HepG2 (cell line): ENCODE measurements around the gene TELO2. TPM values are rescaled to one million over a fixed set of nuclear protein-coding genes. Genes with fewer than 3 reads are reported as not detected.

Source experiments
- ADNP ChIP-seq: sonication (generic); formaldehyde crosslinking; IDR thresholded peaks from 2 replicates; pipeline ENCODE4 v1.4.0; 2020; ENCODE audit warnings: missing genetic modification reagents
- CBX5 ChIP-seq: sonication (generic); formaldehyde crosslinking; IDR thresholded peaks from 2 replicates; pipeline ENCODE4 v1.4.0; 2020; ENCODE audit warnings: missing genetic modification reagents, borderline replicate concordance
- FOXA3 ChIP-seq: IDR thresholded peaks from 2 replicates; pipeline ENCODE4 v1.6.1; 2016; ENCODE audit warnings: missing genetic modification reagents, missing compliant biosample characterization
- GATA4 ChIP-seq: sonication (generic); IDR thresholded peaks from 2 replicates; pipeline ENCODE4 v1.6.1; 2016; ENCODE audit warnings: antibody characterized with exemption, low read depth, borderline replicate concordance
- HES4 ChIP-seq: sonication (generic); formaldehyde crosslinking; IDR thresholded peaks from 2 replicates; pipeline ENCODE4 v1.9.0; 2021; ENCODE audit warnings: mild to moderate bottlenecking, missing genetic modification reagents, borderline replicate concordance
- HNF4A ChIP-seq: sonication (generic); formaldehyde crosslinking; IDR thresholded peaks from 2 replicates; pipeline ENCODE4 v1.4.0; 2020; ENCODE audit warnings: missing genetic modification reagents
- JUND ChIP-seq: sonication (generic); formaldehyde crosslinking; IDR thresholded peaks from 2 replicates; pipeline ENCODE4 v1.8.0; 2022; ENCODE audit warnings: mild to moderate bottlenecking, missing genetic modification reagents
- KDM5B ChIP-seq: sonication (generic); formaldehyde crosslinking; IDR thresholded peaks from 2 replicates; pipeline ENCODE4 v1.4.0; 2020; ENCODE audit warnings: missing genetic modification reagents, mild to moderate bottlenecking, borderline replicate concordance
- MIER2 ChIP-seq: IDR thresholded peaks from 2 replicates; pipeline ENCODE4 v1.6.1; 2016; ENCODE audit warnings: missing biosample characterization, missing genetic modification reagents
- PLSCR1 ChIP-seq: sonication (generic); formaldehyde crosslinking; IDR thresholded peaks from 2 replicates; pipeline ENCODE4 v1.5.0; 2020; ENCODE audit warnings: missing genetic modification reagents, mild to moderate bottlenecking, borderline replicate concordance
- SALL1 ChIP-seq: sonication (generic); formaldehyde crosslinking; IDR thresholded peaks from 2 replicates; pipeline ENCODE4 v1.8.0; 2022; ENCODE audit warnings: mild to moderate bottlenecking, missing genetic modification reagents
- SP5 ChIP-seq: IDR thresholded peaks from 2 replicates; pipeline ENCODE4 v1.6.1; 2016; ENCODE audit warnings: low read depth, borderline replicate concordance
- ZHX2 ChIP-seq, 2 experiments: sonication (generic) in 1 of 2; formaldehyde crosslinking in 1 of 2; IDR thresholded peaks; 2 replicates each; pipeline versions ENCODE4 v1.6.1 to v1.9.0; 2014 to 2022; ENCODE audit warnings: antibody characterized with exemption in 1 of 2, borderline replicate concordance in 1 of 2, inconsistent platforms in 1 of 2, low read depth in 1 of 2, missing genetic modification reagents in 1 of 2
- ZNF235 ChIP-seq: sonication (generic); formaldehyde crosslinking; IDR thresholded peaks from 2 replicates; pipeline ENCODE4 v1.8.1; 2023; ENCODE audit warnings: mild to moderate bottlenecking, missing genetic modification reagents, borderline replicate concordance
- ZNF253 ChIP-seq: sonication (generic); formaldehyde crosslinking; IDR thresholded peaks from 2 replicates; pipeline ENCODE4 v1.8.0; 2022; ENCODE audit warnings: mild to moderate bottlenecking, missing genetic modification reagents, borderline replicate concordance
- ZNF704 ChIP-seq: sonication (generic); formaldehyde crosslinking; IDR thresholded peaks from 2 replicates; pipeline ENCODE4 v1.8.1; 2023; ENCODE audit warnings: mild to moderate bottlenecking, inconsistent platforms, moderate library complexity, missing genetic modification reagents, borderline replicate concordance
- ZUFSP ChIP-seq: sonication (generic); formaldehyde crosslinking; IDR thresholded peaks from 2 replicates; pipeline ENCODE4 v1.9.0; 2021; ENCODE audit warnings: missing genetic modification reagents, mild to moderate bottlenecking, borderline replicate concordance
- polyA plus RNA-seq, 8 experiments: library from polyadenylated mRNA; depleted of rRNA in 3 of 8; stranded (reverse) in 7 of 8; unstranded in 1 of 8; fragments of >200 nt; fragmentation: Illumina TruSeq in 4 of 8; extraction: Trizol in 4 of 8; gene quantifications; 2 replicates each; pipeline versions ENCODE4 v1.2.1 to v1.2.3, GENCODE V29; 2011 to 2016; ENCODE audit warnings: low read depth in 4 of 8, missing spikeins in 1 of 8, mixed read lengths in 1 of 8; ENCODE audit not compliant: insufficient read depth in 1 of 8
- total RNA-seq, 5 experiments: library from RNA; depleted of rRNA; stranded (reverse); fragments of >200 nt; fragmentation: Illumina TruSeq; extraction: Trizol; gene quantifications; 2 replicates each; pipeline ENCODE4 v1.2.3, GENCODE V29; 2016; ENCODE audit warnings: low read depth in 1 of 5

The TELO2 gene
- total and polyA plus RNA-seq, 2 of the 13 experiments (the other 11 are each of a cell fraction or from before 2014, with no cell fraction given), result 10.1 to 17.9 TPM

- TF ChIP-seq FOXA3 (CRISPR knock-in tag) (peak; percentile 76), GATA4 (no peak), PLSCR1 (CRISPR knock-in tag) (0 out of 2 replicates have a peak, but pooled peaks have one; percentile 26), MIER2 (CRISPR knock-in tag) (no peak; the same call in 1 of the 2 replicates), ZHX2 (IDR thresholded peaks at IDR 0.05; ENCODE audit: low read depth) (no peak), ZHX2 (CRISPR knock-in tag; IDR thresholded peaks at IDR 0.05; ENCODE audit: borderline replicate concordance) (peak; percentile 91; the same call in 1 of the 2 replicates), ZNF704 (CRISPR knock-in tag) (peak; percentile 95), HES4 (CRISPR knock-in tag) (peak; percentile 92), KDM5B (peak; percentile 86; the same call in 1 of the 2 replicates), HNF4A (CRISPR knock-in tag) (no peak), CBX5 (CRISPR knock-in tag) (peak; percentile 26; the same call in 1 of the 2 replicates), ZUFSP (CRISPR knock-in tag) (no peak), ADNP (CRISPR knock-in tag) (no peak), SALL1 (peak; percentile 92), ZNF253 (CRISPR knock-in tag) (peak; percentile 89; the same call in 1 of the 2 replicates), SP5 (CRISPR knock-in tag) (no peak), JUND (CRISPR knock-in tag) (0 out of 2 replicates have a peak, but pooled peaks have one; percentile 13), ZNF235 (CRISPR knock-in tag) (peak; percentile 89; the same call in 1 of the 2 replicates)
These were observed 18.2 kb upstream of the TELO2 start, which contains the start of gene CLCN7 (continued) for GRCh38 chr16:1474796-1475551.
